Retinal pigment epithelial cell (primary cell): ENCODE data around the gene CDC25C.
A peak's percentile ranks its signal among the peaks of the same experiment; 100 is the strongest.

Experiments used
- DNase-seq: peaks from one replicate; pipeline ENCODE4 v3.0.0-alpha.2; 2010; ENCODE audit warnings: low read depth
- H3K4me3 ChIP-seq: 2 replicates; pipeline ENCODE4 v1.5.1; 2011; ENCODE audit warnings: mild to moderate bottlenecking, low read length, control low read depth, moderate library complexity
- CTCF ChIP-seq: conservative IDR thresholded peaks from 2 replicates; pipeline ENCODE4 v1.5.1; 2011; ENCODE audit warnings: low read depth, low read length, control low read depth, inconsistent platforms

The CDC25C gene

GRCh38 chr5:138366632-138367382 lies 35.2 kb upstream of the CDC25C start:
- no peak overlapping the region for H3K4me3 ChIP-seq
- no peak for TF ChIP-seq CTCF
- no peak for DNase-seq

DNA sequence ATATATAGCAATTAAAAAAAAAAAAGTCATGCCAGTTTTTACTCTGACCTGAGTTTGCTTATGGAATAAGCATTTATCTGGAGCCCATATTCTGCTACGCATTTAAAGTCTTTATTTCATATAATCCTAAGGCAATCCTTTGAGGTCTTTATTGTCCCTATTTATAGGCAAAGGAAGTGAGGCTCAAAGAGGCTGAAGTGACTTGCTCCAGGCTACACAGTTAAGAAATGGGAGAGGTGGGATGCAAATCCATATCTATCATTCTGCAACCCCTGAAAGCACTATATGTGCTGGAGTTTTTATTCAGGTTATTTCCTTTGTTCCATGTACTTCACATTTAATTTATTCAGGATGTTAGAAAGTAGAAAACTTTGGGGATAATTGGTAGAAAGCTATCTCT lies 33.0 kb upstream of the CDC25C start:
- no peak overlapping the region for H3K4me3 ChIP-seq
- no peak for DNase-seq
- TF ChIP-seq CTCF, result no peak

GRCh38 chr5:138360941-138361452 lies 29.4 kb upstream of the CDC25C start:
- no peak for TF ChIP-seq CTCF
- no peak overlapping the region for H3K4me3 ChIP-seq
- no peak for DNase-seq

DNA sequence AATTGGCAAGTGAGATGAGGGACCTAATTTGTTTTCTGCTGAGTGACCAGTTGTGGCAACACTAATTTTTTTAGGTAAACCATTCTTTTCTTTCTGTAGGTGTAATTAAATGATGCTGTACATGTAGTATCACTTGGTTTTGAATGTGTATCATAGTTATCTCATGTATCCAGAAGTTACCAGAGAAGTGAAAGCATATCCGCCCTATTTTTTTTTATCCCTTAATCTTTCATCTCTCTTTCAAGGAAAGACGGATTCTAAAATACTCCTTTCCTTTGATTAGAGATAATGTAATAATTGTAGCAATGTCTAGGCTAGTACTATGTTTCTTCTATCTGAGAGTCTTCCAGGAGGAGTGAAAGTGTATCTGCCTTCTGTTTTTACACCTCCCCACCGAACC lies 28.0 kb upstream of the CDC25C start:
- no peak for DNase-seq

GRCh38 chr5:138354926-138355378 lies 23.3 kb upstream of the CDC25C start:
- TF ChIP-seq CTCF, result peak; percentile 31
- peak; percentile 66 for DNase-seq
- peak overlapping the region; percentile 87 for H3K4me3 ChIP-seq

More for the DNA sequence above, 28.0 kb upstream of the CDC25C start:
- no peak for TF ChIP-seq CTCF
- H3K4me3 ChIP-seq, result no peak overlapping the region

DNA sequence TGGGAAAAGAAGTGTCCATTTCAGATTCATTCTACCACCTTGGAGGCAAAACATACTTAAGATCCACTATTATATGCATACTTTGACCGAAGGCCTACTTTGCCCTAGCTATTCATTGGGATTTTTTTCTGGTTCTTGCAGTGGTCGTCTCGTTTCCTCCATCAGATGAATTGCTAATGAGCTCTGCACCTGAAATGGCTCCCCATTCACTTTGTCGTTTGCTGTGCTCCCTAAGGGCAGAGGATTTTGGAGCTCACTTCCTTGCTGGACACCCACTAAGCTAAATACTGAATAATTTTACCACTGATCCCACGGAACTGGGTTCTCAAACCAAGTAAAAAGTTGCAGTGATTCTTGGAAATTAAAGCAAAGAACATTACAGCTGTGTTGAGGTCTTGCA lies 22.8 kb upstream of the CDC25C start:
- H3K4me3 ChIP-seq, result peak overlapping the region; percentile 87
- no peak for DNase-seq
- TF ChIP-seq CTCF, result no peak

- DNase-seq, result no peak
- no peak for TF ChIP-seq CTCF
- H3K4me3 ChIP-seq, result peak overlapping the region; percentile 87
Observed at GRCh38 chr5:138353560-138354080, 22.0 kb upstream of the CDC25C start.
